Hepatic stellate cell (primary cell): ENCODE data around the gene DEGS2.
"Not testable (repeated sequence)": the region's sequence is repeated elsewhere in the genome, so short reads cannot be mapped to it uniquely, and the experiment has no call there.

Source experiments
- DNase-seq: peaks from one replicate; pipeline ENCODE4 v3.0.0; 2011; ENCODE audit warnings: low spot score

DEGS2 gene

GRCh38 chr14:100178691-100179090, 19.2 kb upstream of the DEGS2 start:
- no peak for DNase-seq

DNA sequence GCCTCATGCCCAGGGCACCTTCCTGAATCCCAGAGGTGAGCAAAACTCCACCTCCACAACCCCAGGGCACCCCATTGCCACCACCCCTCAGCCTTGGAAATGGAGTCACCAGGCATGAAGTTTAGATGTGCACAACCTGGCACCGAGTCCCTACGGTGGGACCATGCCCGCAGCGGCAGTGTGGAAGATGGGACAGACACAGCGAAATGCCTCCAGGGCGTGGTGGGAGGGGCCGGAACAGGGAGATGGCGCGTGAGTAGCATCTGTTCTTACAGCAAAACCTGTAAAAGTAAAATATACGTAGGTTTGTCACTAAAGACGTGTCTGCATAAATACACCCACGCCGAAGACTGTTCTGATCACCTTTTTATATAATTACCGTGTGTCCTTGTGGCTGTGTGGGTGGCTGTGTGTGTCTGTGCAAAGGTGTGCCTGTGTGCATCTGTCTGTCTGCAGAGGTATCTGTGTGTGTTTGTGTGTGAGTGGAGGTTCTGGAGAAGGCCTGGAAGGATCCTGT, 17.4 kb upstream of the DEGS2 start:
- no peak for DNase-seq

- no peak for DNase-seq
These were observed 13.9 kb upstream of the DEGS2 start for GRCh38 chr14:100173353-100173752.

DNA sequence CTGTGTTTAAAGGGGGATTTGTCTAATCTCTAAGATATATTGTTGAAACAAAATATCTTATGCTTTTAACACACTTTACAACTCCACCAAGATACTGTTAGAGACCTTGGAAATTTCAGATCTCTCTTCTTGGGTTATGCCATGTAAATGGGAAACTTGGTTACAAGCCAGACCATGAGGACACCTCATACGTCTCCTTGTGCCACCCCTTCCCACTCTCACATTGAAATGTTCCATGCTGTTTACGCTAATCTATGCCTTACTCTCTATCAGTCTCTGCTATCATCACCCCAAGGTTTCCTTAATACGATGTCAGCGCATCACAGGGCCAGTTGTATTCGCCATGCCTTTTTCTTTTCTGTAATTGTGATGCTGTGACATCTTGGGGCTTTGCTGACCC, 13.4 kb upstream of the DEGS2 start:
- DNase-seq = no peak

GRCh38 chr14:100170880-100171279, 11.4 kb upstream of the DEGS2 start:
- no peak for DNase-seq

DNA sequence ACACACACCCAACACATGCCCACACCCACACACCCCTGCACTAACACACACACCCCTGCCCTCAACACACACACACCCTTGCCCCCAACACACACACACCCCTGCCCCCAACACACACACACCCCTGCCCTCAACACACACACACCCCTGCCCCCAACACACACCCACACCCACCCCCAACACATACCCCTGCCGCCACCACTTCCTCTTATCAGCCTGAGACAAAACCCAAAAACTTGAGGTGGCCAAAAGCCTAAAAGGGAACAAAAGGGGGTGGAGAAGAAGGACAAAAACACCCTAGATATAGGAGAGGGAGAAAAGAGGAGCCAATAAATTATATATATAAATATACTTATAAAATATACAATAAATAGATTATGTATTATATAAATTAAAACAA, 9.1 kb upstream of the DEGS2 start:
- DNase-seq = no peak

DNA sequence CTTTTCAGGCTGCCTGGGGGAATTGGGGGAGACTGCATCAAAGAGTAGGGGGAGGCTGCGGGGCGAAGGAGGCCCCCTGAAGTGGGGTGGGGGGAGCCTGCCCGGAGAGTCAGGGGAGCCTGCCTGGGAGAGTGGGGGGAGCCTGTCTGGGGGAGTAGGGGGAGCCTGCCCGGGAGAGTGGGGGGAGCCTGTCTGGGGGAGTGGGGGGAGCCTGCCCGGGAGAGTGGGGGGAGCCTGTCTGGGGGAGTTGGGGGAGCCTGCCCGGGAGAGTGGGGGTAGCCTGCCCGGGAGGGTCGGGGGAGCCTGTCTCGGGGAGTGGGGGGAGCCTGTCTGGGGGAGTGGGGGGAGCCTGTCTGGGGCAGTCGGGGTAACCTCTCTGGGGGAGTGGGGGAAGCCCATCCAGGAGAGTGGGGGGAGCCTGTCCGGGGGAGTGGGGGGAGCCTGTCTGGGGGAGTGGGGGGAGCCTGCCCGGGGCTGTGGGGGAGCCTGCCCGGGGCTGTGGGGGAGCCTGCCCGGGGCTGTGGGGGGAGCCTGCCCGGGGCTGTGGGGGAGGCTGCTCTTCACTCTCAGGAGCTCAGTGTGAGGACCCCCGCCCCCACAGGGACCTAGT, 6.5 kb upstream of the DEGS2 start:
- no peak for DNase-seq

- DNase-seq = no peak
These were observed 5.9 kb upstream of the DEGS2 start for GRCh38 chr14:100165376-100165775.

DNA sequence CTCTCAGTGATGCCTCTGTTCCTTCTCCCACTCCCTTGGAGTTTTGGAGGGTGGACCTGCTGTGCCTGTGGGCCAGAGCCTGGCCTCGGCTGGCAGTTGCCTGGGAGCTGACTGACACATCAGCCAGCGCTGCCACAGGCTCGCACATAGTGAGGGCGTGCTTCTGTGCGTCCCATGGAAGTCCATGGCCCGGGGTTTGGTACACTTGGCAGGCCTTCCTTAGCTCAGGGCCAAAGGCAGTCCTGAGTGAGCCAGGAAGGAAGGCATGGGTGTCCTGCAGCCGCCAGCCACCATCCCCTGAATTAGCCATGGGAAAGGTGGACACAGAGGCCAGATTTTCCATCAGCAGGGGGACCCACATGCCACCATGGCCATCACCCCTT, 1.1 kb upstream of the DEGS2 start:
- no peak for DNase-seq

- no peak for DNase-seq
These were observed 554 bp upstream of the DEGS2 start for GRCh38 chr14:100159865-100160533.

- DNase-seq = no peak
These were observed 815 bp downstream of the DEGS2 start for GRCh38 chr14:100158566-100159093.

DNA sequence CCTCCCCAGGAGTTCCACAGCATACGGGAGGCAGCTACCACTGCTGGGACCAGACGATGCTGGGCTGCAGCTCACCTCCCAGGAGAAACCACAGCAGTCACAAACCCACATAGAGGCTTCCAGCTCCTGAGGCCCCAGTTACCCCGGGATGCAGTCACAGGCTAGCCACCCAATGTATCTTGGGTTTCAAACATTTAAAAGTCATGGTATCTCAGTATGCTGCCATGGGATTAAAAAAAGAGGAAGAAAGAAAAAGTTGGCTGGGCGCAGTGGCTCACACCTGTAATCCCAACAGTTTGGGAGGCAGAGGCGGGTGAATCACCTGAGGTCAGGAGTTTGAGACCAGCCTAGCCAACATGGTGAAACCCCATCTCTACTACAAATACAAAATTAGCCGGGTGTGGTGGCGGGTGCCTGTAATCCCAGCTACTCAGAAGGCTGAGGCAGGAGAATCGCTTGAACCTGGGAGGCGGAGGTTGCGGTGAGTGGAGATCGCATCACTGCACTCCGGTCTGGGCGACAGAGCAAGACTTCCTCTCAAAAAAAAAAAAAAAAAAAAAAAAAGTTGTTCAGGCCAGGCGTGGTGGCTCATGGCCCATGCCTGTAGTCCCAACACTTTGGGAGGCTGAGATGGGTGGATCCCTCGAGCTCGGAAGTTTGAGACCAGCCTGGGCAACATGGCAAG, 1.8 kb downstream of the DEGS2 start:
- not testable (repeated sequence) for DNase-seq

DNA sequence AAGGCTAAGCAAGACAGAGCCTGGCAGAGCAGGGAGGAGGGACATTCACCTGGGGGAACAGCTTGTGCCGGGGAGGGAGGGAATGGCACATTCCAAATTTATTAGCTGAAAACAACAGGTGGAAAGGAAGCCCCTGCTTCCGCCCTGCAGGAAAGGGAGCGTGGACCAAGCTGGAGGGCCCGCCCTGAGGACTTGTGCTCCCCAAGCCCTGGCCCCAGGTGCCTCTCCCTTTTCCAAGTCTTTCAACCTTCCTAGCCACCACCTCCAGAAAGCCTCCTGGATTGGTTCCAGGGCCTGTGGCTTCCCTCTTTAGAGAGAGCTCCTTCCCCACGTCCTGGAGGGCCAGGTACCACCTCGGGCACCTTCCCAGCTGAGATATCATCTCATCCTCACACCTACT, 2.7 kb downstream of the DEGS2 start:
- no peak for DNase-seq

- no peak for DNase-seq
These were observed 3.5 kb downstream of the DEGS2 start for GRCh38 chr14:100155756-100156616.

GRCh38 chr14:100155049-100155621, 4.3 kb downstream of the DEGS2 start:
- DNase-seq = no peak

GRCh38 chr14:100153560-100153959, 5.9 kb downstream of the DEGS2 start:
- no peak for DNase-seq

GRCh38 chr14:100152091-100152490, 7.4 kb downstream of the DEGS2 start:
- DNase-seq = no peak

GRCh38 chr14:100150932-100151587, 8.4 kb downstream of the DEGS2 start:
- DNase-seq = no peak

- no peak for DNase-seq
These were observed 9.4 kb downstream of the DEGS2 start for GRCh38 chr14:100149851-100150611.
